ENCODE results near the gene ALMS1. TPM values are rescaled to one million over a fixed set of nuclear protein-coding genes. Genes with fewer than 3 reads are reported as not detected.

Gene ALMS1
- polyA plus RNA-seq, 1 of the 3 experiments (the other 2 are of a cell fraction): 7.0 TPM

DNA sequence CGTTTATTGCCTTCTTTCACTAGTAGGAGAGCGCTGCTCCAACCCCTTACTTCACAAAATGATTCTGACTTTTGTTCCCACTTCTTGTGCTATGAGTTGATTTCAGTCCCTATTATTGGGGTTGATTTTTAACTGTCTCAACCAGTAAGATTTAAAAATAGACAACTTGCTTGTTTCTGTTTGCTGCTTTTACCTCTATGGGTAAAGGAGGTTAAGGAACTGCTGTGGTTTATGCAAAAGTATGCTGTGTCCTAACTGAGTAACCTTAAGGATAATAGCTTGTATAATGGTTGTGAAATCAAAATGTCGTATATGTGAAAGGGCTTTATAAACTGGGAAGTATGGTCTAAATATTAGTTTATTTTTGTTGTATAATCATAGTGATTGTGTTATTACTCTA is 22.6 kb downstream of the ALMS1 start:
- no peak overlapping the region for H2AFZ ChIP-seq (ENCODE audit: low read depth)
- no peaks in the 10 kb centered on the region for H3K27me3 ChIP-seq (ENCODE audit: insufficient read depth)
- no peak overlapping the region for H3K4me2 ChIP-seq
- peaks cover 19% of the 10 kb centered on the region for H3K9me3 ChIP-seq
- POLR2A ChIA-PET: no interaction called here
- H3K9me2 ChIP-seq: no peaks in the 10 kb centered on the region
- TF ChIP-seq SMC3 (IDR thresholded peaks at IDR 0.05; ENCODE audit: low read depth, low read length) (no peak), RCOR1 (IDR thresholded peaks at IDR 0.05; ENCODE audit: low read length) (no peak), TEAD4 (IDR thresholded peaks at IDR 0.05; ENCODE audit: borderline replicate concordance, insufficient read depth) (no peak), NRF1 (IDR thresholded peaks at IDR 0.05; ENCODE audit: low read depth, low read length) (no peak), ELF1 (IDR thresholded peaks at IDR 0.05) (no peak), MXI1 (IDR thresholded peaks at IDR 0.05; ENCODE audit: low read depth, low read length) (no peak), EP300 (IDR thresholded peaks at IDR 0.05; ENCODE audit: borderline replicate concordance in 1 of 2, low read depth in 1 of 2, low read length in 1 of 2) (no peak), TAF1 (IDR thresholded peaks at IDR 0.05; ENCODE audit: borderline replicate concordance, low read depth, low read length) (no peak), POLR2AphosphoS5 (IDR thresholded peaks at IDR 0.05; ENCODE audit: low read depth, low read length) (no peak)
- TF ChIP-seq, protein P1, sequence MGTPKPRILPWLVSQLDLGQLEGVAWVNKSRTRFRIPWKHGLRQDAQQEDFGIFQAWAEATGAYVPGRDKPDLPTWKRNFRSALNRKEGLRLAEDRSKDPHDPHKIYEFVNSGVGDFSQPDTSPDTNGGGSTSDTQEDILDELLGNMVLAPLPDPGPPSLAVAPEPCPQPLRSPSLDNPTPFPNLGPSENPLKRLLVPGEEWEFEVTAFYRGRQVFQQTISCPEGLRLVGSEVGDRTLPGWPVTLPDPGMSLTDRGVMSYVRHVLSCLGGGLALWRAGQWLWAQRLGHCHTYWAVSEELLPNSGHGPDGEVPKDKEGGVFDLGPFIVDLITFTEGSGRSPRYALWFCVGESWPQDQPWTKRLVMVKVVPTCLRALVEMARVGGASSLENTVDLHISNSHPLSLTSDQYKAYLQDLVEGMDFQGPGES (IDR thresholded peaks at IDR 0.05; ENCODE audit: low read depth, low read length): no peak
- TF ChIP-seq, protein P2, sequence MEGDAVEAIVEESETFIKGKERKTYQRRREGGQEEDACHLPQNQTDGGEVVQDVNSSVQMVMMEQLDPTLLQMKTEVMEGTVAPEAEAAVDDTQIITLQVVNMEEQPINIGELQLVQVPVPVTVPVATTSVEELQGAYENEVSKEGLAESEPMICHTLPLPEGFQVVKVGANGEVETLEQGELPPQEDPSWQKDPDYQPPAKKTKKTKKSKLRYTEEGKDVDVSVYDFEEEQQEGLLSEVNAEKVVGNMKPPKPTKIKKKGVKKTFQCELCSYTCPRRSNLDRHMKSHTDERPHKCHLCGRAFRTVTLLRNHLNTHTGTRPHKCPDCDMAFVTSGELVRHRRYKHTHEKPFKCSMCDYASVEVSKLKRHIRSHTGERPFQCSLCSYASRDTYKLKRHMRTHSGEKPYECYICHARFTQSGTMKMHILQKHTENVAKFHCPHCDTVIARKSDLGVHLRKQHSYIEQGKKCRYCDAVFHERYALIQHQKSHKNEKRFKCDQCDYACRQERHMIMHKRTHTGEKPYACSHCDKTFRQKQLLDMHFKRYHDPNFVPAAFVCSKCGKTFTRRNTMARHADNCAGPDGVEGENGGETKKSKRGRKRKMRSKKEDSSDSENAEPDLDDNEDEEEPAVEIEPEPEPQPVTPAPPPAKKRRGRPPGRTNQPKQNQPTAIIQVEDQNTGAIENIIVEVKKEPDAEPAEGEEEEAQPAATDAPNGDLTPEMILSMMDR (IDR thresholded peaks at IDR 0.05): no peak
- TF ChIP-seq, protein P3, sequence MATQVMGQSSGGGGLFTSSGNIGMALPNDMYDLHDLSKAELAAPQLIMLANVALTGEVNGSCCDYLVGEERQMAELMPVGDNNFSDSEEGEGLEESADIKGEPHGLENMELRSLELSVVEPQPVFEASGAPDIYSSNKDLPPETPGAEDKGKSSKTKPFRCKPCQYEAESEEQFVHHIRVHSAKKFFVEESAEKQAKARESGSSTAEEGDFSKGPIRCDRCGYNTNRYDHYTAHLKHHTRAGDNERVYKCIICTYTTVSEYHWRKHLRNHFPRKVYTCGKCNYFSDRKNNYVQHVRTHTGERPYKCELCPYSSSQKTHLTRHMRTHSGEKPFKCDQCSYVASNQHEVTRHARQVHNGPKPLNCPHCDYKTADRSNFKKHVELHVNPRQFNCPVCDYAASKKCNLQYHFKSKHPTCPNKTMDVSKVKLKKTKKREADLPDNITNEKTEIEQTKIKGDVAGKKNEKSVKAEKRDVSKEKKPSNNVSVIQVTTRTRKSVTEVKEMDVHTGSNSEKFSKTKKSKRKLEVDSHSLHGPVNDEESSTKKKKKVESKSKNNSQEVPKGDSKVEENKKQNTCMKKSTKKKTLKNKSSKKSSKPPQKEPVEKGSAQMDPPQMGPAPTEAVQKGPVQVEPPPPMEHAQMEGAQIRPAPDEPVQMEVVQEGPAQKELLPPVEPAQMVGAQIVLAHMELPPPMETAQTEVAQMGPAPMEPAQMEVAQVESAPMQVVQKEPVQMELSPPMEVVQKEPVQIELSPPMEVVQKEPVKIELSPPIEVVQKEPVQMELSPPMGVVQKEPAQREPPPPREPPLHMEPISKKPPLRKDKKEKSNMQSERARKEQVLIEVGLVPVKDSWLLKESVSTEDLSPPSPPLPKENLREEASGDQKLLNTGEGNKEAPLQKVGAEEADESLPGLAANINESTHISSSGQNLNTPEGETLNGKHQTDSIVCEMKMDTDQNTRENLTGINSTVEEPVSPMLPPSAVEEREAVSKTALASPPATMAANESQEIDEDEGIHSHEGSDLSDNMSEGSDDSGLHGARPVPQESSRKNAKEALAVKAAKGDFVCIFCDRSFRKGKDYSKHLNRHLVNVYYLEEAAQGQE (IDR thresholded peaks at IDR 0.05; ENCODE audit: low read depth, low read length): no peak
- CTCF ChIA-PET: interaction anchor here (2.8 kb wide), 1 partner anchor 10 kb away, joined by 12 read pairs; no protein-coding TSS in a partner anchor
- no peaks in the 10 kb centered on the region for H3F3A ChIP-seq (replicated peaks; ENCODE audit: insufficient read depth)
- no peak for DNase-seq
- H3K9ac ChIP-seq: no peak overlapping the region
- 80% methylated on average over 3 of the region's 3 CpGs for WGBS (ENCODE audit: low lambda C conversion rate)
- H3K27ac ChIP-seq (ENCODE audit: low read depth in 2 of 2, low read length in 1 of 2): no peak overlapping the region
- H3K4me1 ChIP-seq (ENCODE audit: control insufficient read depth in 1 of 2, insufficient read depth in 2 of 2, low read depth in 1 of 2, low read length in 1 of 2): no peaks in the 10 kb centered on the region
- H3K79me2 ChIP-seq (ENCODE audit: insufficient read depth): peaks cover 56% of the 10 kb centered on the region
- H4K20me1 ChIP-seq (ENCODE audit: insufficient read depth): no peaks in the 10 kb centered on the region
- H3K4me3 ChIP-seq (ENCODE audit: low read depth in 2 of 2, low read length in 1 of 2): no peak overlapping the region
- peaks cover 3 to 29% of the 10 kb centered on the region in 2 experiments for H3K36me3 ChIP-seq (replicated peaks in 1 of 2; ENCODE audit: control insufficient read depth in 1 of 2, insufficient read depth in 2 of 2, low read length in 1 of 2)
